Psoas muscle (tissue), 8 donors: ENCODE data around the gene NAXE. TPM values are rescaled to one million over a fixed set of nuclear protein-coding genes. Genes with fewer than 3 reads are reported as not detected.
"Not testable (repeated sequence)": the region's sequence is repeated elsewhere in the genome, so short reads cannot be mapped to it uniquely, and the experiment has no call there.

Experiments used
- ATAC-seq, 4 donors: fragments of 200-7000 bp; cut with Tn5 transposase; one replicate each; pipeline ENCODE4 v1.9.1; 2020; ENCODE audit warnings: moderate library complexity in 3 of 4, mild to moderate bottlenecking in 2 of 4
- DNase-seq, 2 donors: peaks; one replicate each; pipeline ENCODE4 v3.0.0-alpha.2; 2020
- H3K27ac ChIP-seq: fragments of 200-600 bp; one replicate; pipeline ENCODE4 v1.8.0; 2022
- H3K27me3 ChIP-seq, 3 donors: fragments of 200-600 bp in 1 of 3; one replicate each; pipeline versions ENCODE4 v1.6.1 to v1.8.0; 2013 to 2022; ENCODE audit warnings: low read length in 2 of 3, mild to moderate bottlenecking in 2 of 3, moderate library complexity in 1 of 3; ENCODE audit not compliant: insufficient read depth in 3 of 3
- H3K36me3 ChIP-seq, 2 donors: fragments of 200-600 bp in 1 of 2; one replicate each; pipeline versions ENCODE4 v1.6.1 to v1.8.0; 2013 to 2022; ENCODE audit warnings: low read depth in 1 of 2, mild to moderate bottlenecking in 1 of 2, moderate library complexity in 1 of 2; ENCODE audit not compliant: insufficient read depth in 1 of 2
- H3K4me1 ChIP-seq: fragments of 200-600 bp; one replicate; pipeline ENCODE4 v1.8.0; 2022
- H3K4me3 ChIP-seq: fragments of 200-600 bp; one replicate; pipeline ENCODE4 v1.8.0; 2022; ENCODE audit warnings: mild to moderate bottlenecking
- H3K9me3 ChIP-seq: fragments of 200-600 bp; one replicate; pipeline ENCODE4 v1.8.0; 2022
- CTCF ChIP-seq: fragments of 200-600 bp; IDR thresholded peaks from one replicate; pipeline ENCODE4 v1.8.0; 2022; ENCODE audit warnings: antibody characterized with exemption
- WGBS, 3 donors: extraction: QIAGEN DNeasy Blood & Tissue Kit; methylation state at CpG; one replicate each; pipeline versions ENCODE4 v1.1.6 to v1.1.7; 2013; 5-methylcytosine and 5-hydroxymethylcytosine counted together
- intact Hi-C, 2 donors: fragments of 100-400 bp; cut with DNase I; formaldehyde crosslinking; loops; one replicate each; pipeline versions ENCODE4 v1.11.0 to v1.14.2; 2022
- polyA plus RNA-seq, 3 donors: library from polyadenylated mRNA; stranded (reverse); fragments of 200-250 nt; gene quantifications; one replicate each; pipeline ENCODE4 v1.2.3, GENCODE V29; 2013
- total RNA-seq, 4 donors: library from RNA; stranded (reverse); fragmentation: NEBNext Ultra II Directional in 2 of 4; extraction: Animal tissue kit (Norgen Biotek cat#: 25700) in 2 of 4; gene quantifications; one replicate each; pipeline versions ENCODE4 v1.2.1 to v1.2.4, GENCODE V29; 2021 to 2023
- donor health status: healthy with polysubstance abuse.
- donor health status: DM: no; HTN: no; CAD: no; lungs with moderate emphysema.
- donor health status: Bipolar disorder and iron deficiency.
- donor health status: healthy.
- donor health status: DM: yes; HTN: yes; CAD: no.
- donor health status: DM: no; HTN: no; CAD: no.
- donor health status: DM: no; HTN: no; CAD: no.
- donor health status: DM: yes; HTN: yes; CAD: no.

NAXE gene
- total and polyA plus RNA-seq, 7 donors: 44.3 to 77.5 (median 67.5) TPM

- Histone ChIP-seq H3K27me3 (no peaks in the 10 kb centered on the region), H3K36me3 (no peaks in the 10 kb centered on the region), H3K4me1 (peaks cover 9% of the 10 kb centered on the region), H3K27ac (no peak overlapping the region), H3K9me3 (no peaks in the 10 kb centered on the region), H3K4me3 (no peak overlapping the region)
- intact Hi-C loops: no loop called here
- 89 to 94% (median 89%) methylated on average over 3 of the region's 3 CpGs for WGBS, 3 donors
- TF ChIP-seq CTCF: no peak
- DNase-seq (no peak), ATAC-seq (no peak)
Measured at GRCh38 chr1:156551066-156551643, 40.4 kb upstream of the NAXE start.

GRCh38 chr1:156551869-156552268 lies 39.7 kb upstream of the NAXE start:
- no peak for DNase-seq
- WGBS, 3 donors: 92 to 95% (median 92%) methylated on average over 6 of the region's 6 CpGs

GRCh38 chr1:156552518-156552917 lies 39.1 kb upstream of the NAXE start:
- Histone ChIP-seq H3K9me3 (no peaks in the 10 kb centered on the region), H3K4me3 (no peak overlapping the region), H3K27me3 (no peaks in the 10 kb centered on the region), H3K27ac (no peak overlapping the region), H3K36me3 (no peaks in the 10 kb centered on the region), H3K4me1 (peaks cover 10% of the 10 kb centered on the region)
- intact Hi-C loops: no loop called here
- DNase-seq (no peak), ATAC-seq (no peak)
- 76 to 78% (median 78%) methylated on average over 5 of the region's 5 CpGs for WGBS, 3 donors
- no peak for TF ChIP-seq CTCF

More at GRCh38 chr1:156551869-156552268, 39.7 kb upstream of the NAXE start:
- Histone ChIP-seq H3K27me3 (no peaks in the 10 kb centered on the region), H3K36me3 (no peaks in the 10 kb centered on the region), H3K27ac (no peak overlapping the region), H3K4me1 (peaks cover 10% of the 10 kb centered on the region), H3K4me3 (no peak overlapping the region), H3K9me3 (no peaks in the 10 kb centered on the region)
- no peak for TF ChIP-seq CTCF
- ATAC-seq: no peak
- intact Hi-C loops: no loop called here

- ATAC-seq: peak in 1 of 4 donors; percentile 11
- intact Hi-C loops, H3K36me3 ChIP-seq, H3K9me3 ChIP-seq, H3K27me3 ChIP-seq, H3K27ac ChIP-seq, H3K4me1 ChIP-seq, H3K4me3 ChIP-seq: not testable (repeated sequence)
- 85 to 97% (median 91%) methylated on average over 4 of the region's 4 CpGs for WGBS, 3 donors
- DNase-seq: peak in 1 of 2 donors; percentile 33
Measured at GRCh38 chr1:156552937-156553336, 38.6 kb upstream of the NAXE start.

GRCh38 chr1:156553860-156554485 lies 37.6 kb upstream of the NAXE start:
- ATAC-seq: no peak
- TF ChIP-seq CTCF: no peak
- no peaks in the 10 kb centered on the region for H3K9me3 ChIP-seq
- no peak for DNase-seq
- H3K36me3 ChIP-seq: no peaks in the 10 kb centered on the region
- H3K4me1 ChIP-seq: peaks cover 10% of the 10 kb centered on the region
- H3K4me3 ChIP-seq: no peak overlapping the region
- WGBS, 3 donors: 68 to 79% (median 76%) methylated on average over 6 of the region's 6 CpGs
- H3K27me3 ChIP-seq: no peaks in the 10 kb centered on the region
- no peak overlapping the region for H3K27ac ChIP-seq
- intact Hi-C loops: no loop called here
